ENCODE measurements around the gene FZD10.

The FZD10 gene

DNA sequence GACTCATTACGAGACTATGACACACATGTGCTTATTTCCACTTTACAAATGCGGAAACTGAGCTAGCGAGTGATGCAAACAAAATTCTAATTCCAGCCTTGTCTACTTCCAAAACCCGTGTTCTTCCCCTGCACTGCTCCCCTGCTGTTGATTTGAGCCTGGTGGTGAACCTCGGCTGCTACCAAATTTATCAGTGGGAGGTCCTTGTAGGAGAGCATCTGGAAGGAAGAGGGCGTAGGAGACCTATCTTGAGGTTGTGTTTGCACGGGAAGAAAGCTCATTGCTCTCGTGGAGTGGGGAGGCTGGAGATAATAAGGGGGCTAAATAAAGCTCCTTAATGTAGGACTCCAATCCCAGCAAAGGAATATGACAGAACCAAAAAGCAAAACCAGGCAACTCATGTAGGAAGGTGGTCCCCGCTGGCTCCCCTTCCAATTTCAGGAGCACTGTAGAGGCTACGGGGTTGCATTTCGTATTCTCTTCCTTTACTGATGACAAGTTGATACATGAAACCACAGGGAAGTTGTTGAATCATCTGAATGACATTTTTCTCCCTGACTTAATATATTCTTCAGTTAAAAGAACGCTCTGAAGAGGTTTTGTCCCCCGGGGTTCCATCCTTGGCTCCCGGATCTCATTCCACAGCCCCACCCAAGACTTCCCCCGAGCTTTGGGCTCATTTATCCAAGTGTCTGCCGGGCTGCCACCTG lies 52.6 kb downstream of the FZD10 start:
- no peak for DNase-seq
